ENCODE data around the gene PHF3. TPM values are rescaled to one million over a fixed set of nuclear protein-coding genes. Genes with fewer than 3 reads are reported as not detected.

The PHF3 gene, protein sequence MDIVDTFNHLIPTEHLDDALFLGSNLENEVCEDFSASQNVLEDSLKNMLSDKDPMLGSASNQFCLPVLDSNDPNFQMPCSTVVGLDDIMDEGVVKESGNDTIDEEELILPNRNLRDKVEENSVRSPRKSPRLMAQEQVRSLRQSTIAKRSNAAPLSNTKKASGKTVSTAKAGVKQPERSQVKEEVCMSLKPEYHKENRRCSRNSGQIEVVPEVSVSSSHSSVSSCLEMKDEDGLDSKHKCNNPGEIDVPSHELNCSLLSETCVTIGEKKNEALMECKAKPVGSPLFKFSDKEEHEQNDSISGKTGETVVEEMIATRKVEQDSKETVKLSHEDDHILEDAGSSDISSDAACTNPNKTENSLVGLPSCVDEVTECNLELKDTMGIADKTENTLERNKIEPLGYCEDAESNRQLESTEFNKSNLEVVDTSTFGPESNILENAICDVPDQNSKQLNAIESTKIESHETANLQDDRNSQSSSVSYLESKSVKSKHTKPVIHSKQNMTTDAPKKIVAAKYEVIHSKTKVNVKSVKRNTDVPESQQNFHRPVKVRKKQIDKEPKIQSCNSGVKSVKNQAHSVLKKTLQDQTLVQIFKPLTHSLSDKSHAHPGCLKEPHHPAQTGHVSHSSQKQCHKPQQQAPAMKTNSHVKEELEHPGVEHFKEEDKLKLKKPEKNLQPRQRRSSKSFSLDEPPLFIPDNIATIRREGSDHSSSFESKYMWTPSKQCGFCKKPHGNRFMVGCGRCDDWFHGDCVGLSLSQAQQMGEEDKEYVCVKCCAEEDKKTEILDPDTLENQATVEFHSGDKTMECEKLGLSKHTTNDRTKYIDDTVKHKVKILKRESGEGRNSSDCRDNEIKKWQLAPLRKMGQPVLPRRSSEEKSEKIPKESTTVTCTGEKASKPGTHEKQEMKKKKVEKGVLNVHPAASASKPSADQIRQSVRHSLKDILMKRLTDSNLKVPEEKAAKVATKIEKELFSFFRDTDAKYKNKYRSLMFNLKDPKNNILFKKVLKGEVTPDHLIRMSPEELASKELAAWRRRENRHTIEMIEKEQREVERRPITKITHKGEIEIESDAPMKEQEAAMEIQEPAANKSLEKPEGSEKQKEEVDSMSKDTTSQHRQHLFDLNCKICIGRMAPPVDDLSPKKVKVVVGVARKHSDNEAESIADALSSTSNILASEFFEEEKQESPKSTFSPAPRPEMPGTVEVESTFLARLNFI (N-terminal part only)
- 10 to 100 TPM; 41.0 to 44.8 TPM for total RNA-seq
- long read RNA-seq, donor 1, partial matches to known transcripts: 6 of 13 reads
- long read RNA-seq, donor 1, other reads (novel, unspliced or antisense): 7 of 13 reads
- long read RNA-seq, donor 2, partial matches to known transcripts: 33 of 38 reads
- long read RNA-seq, donor 2, other reads (novel, unspliced or antisense): 5 of 38 reads

DNA sequence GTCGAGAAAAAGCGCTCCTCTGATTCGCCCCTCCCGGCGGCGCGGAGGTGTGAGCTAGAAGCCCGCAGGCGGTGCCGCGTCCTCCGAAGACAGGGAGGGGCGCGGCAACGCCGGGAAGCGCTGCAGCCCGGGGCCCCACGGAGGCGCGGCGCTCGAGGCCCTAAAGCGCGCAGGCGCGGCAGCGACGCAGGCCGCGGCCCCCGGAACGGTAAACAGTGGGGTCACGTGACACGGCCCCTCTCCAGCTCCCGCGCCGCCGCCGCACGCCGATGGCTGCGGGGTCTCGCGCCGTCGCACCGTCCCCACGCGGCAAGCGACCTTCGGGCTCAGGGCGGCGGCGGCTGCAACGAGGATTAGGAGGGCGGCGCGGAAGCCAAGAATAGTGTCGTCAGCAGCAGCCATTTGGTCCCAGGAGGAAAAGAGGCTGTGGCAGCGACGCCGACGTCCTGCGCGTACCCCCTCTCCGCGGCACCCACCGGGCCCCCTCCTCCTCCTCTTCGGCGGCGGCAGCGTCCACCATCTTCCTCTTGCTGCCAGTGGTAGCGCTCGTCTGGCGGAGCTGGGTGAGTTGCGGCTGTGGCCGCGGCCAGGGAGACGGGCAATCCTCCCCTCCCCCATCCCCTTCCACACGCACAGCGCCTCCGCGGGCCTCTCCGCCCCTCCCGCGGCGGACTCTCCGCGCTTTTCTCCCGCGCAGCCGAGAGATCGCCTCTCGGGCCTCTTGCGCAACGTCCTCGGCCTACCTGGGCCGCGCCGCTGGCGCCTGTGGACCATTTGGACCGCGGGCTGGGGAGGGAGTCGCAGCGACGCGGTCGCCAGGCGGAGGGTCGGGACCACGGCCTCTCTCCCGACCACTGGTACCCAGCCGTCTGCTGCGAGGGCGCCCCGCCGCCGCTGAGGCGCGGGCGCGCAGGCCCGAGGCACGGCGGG is at the start of gene PHF3:
PHF3 (plus strand) TSS at position 215 of the 930 bp plus-strand sequence. CDS start 10,750 bp downstream, outside the sequence.
- intact Hi-C loops (cut with DNase I): loop anchor here in 1 of 2 donors (10.0 kb wide), 1 partner anchor 61 kb away; the partner anchor contains the start of genes LOC128125822 and PTP4A1
- DNase-seq (ENCODE audit: low spot score): peak; percentile 96

DNA sequence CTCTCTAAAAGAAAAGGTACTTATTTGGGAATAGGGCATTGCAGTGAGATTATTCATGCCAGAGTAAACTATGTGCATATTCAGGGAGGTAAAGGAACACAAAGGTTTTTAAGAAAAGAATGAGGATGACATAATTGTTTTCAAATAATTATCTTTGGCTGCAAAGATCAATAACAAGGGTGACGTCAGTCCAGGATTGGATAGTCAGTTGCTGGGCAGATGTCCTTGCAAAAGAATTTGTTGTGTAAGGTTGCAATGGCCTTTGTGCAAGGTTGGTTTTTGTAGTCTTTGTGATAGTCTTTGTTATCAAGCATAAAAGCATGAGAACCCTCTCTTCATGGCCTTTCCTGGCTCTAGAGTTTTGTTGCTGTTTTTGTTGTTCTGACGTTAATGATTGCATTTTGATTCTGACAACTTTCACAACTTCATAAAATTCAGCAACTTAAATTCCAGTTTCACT is 45.6 kb upstream of the PHF3 start:
- intact Hi-C loops (cut with DNase I): no loop called here
- DNase-seq (ENCODE audit: low spot score): no peak

DNA sequence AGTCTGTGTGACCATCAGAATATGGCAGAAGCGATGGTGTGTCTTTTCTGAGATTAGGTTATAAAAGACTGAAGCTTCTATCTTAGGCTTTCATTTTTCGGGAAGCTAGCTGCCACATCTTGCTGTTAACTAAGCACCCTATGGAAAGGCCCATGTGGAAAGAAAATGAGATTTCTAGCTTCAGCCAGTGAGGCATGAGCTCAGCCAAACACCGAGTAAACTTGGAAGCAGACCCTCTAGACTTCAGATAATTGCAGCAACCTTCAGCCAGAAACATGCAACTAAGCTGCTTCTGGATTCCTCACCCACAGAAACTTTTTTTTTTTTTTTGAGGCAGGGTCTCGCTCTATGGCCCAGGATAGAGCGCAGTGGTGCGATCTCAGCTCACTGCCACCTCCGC is 42.7 kb upstream of the PHF3 start:
- intact Hi-C loops (cut with DNase I): no loop called here
- no peak for DNase-seq (ENCODE audit: low spot score)

DNA sequence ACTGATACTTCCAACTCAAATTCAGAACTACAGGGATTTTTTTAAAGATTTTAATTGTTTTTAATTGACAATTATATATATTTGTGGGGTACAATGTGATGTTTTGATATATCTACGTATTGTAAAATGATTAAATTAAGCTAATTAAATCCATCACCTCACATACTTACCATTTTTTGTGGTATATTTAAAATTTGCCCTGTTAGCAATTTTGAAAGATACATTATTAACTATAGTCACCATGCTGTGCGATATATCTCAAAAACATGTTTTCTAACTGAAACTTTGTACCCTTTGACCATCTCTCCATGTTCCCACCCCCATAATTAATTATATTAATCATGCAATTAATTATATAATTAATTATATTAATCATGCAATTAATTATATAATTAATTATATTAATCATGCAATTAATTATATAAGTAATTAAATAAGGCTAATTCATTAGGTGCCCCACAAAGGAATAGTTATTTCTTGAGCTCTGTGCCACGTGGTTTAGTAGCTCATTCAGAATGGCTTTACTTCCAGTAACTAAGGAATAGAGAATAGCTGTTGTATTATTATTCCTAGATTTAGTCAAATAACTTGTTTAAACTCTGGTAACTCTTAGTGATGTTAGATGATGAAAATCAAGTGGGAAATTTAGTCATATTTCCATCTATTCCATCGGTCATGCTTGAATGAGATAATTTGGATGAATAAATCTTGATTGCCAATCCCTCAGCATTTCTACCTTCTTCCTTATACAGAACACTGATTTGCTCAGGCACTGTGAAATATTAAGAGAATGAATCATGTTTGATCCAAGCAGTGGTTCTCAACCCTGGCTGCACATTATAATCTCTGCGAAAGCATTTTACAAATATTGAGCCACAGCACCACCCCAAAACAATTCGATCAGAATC is 38.2 kb upstream of the PHF3 start:
- intact Hi-C loops (cut with DNase I): loop anchor here in 1 of 2 donors (5.0 kb wide), 1 partner anchor 165 kb away; no protein-coding TSS in a partner anchor
- no peak for DNase-seq (ENCODE audit: low spot score)

DNA sequence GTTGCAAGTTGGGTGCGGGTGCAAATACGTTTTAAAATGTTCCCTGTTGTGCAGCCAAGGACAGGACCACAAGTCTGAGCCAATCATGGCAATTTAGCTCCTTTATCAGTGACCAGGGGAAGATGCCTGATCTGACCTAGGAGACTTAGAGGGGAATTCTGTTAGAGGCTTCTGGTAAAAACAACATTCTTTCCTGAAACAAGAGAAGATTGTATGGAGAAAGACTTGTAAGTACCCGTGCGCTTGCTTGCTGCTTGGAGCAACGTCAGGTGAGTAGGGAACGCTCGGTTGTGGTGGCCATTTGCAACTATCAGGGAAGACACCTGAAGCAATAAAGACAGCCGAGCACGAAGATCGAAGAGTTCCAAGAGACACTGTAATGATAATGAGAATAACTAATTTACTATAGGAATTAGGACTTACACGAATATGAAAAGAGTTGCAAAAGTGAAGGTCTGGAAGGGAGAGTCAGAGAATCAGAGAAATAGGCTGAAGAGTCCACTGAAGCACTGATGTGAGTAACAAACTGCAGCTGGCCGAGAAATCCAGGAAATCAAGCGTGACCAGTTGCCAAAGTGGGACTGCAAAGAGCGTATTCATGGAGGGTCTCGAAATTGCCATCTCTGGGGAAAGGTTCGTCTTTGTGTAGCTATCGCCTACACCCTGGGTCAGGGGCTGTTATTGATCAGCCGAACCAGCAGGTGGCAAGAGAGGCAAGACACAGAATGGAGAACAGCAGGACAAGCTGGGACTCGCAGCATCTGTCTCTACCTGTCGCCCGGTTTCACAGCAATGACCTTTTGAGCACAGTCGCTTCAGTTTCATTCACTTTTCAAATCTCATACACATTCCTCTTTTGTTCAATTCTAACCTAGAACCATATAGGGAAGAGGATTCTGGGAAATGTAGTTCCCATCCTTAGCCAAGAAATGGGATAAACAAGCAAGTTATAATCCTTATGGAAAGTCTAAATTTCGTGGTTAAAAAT is 37.3 kb upstream of the PHF3 start:
- intact Hi-C loops (cut with DNase I): loop anchor here in 1 of 2 donors (5.0 kb wide), 1 partner anchor 164 kb away; no protein-coding TSS in a partner anchor
- DNase-seq (ENCODE audit: low spot score): peak; percentile 83

DNA sequence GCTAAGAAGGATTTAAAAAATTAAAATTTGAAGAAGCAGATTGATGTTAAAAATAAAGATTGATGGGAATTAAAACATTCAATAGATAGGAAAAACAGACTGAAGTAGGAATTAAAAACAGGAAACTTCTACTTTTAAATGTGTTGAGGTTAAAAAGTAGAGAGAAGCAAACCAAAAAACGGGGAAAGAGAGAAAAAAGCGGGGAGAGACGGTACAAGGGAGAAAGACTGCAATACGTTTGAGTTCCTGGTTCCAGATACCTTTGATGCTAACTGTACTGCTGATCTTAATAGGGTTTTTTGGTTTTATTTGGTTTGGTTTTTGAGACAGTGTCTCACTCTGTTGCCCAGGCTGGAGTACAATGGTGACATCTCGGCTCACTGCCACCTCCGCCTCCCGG is 36.4 kb upstream of the PHF3 start:
- intact Hi-C loops (cut with DNase I): loop anchor here in 1 of 2 donors (5.0 kb wide), 1 partner anchor 163 kb away; no protein-coding TSS in a partner anchor
- DNase-seq (ENCODE audit: low spot score): no peak

DNA sequence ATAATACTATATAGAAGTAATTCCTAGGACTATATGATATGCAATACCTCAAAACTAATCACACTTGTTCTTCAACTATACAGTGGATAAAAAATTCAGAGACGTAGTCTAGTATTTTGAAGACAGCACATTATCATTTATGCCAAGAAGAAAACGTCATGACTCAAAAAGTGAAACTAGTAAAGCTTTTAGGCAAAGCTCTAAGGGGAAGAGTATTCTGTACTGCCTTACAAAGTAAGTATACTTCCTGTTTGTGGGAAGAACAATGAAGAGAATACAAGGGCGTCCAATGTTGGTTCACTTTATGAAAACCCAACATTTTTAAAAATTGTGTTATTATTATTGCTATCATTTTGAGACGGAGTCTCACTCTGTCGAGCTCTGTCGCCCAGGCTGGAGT is 35.5 kb upstream of the PHF3 start:
- intact Hi-C loops (cut with DNase I): loop anchor here in 1 of 2 donors (5.0 kb wide), 1 partner anchor 162 kb away; no protein-coding TSS in a partner anchor
- DNase-seq (ENCODE audit: low spot score): no peak

DNA sequence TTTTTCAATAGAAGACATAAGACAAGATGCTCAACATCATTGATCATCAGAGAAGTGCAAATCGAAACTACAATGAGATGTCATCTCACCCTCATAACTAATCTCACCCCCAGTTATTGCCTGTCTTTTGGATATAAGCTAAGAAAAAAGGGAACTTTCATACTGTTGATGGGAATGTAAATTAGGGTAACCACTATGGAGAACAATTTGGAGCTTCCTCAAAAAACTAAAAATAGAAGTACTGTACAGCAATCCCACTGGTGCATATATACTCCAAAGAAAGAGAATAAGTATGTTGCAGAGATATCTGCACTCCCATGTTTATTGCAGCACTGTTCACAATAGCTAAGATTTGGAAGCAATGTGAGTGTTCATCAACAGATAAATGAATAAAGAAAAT is 26.4 kb upstream of the PHF3 start:
- DNase-seq (ENCODE audit: low spot score): no peak
- intact Hi-C loops (cut with DNase I): no loop called here

DNA sequence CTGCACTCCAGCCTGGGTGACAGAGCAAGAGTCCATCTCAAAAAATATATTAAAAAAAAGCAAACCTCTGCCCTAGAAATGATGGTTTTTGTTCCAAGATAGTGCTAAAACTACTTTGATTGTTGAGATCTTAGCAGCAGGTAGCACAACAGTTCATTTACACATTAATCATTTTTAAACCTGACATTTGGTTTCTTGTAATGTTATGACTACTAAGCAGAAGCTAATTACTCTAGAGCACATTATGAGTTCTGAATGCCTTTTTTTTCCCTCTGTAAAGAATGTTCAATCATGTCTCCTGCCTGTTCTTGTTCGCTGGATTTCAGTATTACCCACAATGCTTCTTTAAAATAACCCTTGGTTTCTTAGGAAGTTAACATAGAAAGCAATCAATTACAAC is 24.7 kb upstream of the PHF3 start:
- no peak for DNase-seq (ENCODE audit: low spot score)
- intact Hi-C loops (cut with DNase I): no loop called here

DNA sequence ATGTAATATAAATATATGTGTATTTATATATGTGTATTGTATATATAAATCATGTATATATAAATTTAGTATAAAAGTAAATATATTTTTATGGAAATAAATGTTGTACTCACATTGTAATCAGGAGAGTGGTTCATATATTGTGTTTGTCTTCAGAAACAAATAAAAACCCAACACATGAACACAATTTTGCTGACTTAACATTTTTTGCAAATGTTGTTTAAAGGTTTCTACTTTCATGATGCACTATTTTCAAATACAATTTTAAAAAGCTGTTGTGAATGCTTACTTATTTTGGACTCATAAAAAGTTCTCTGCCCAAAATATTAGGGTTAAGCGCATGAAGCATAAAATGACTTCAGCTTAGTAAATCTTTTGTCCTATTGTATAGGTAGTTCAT is 24.0 kb upstream of the PHF3 start:
- intact Hi-C loops (cut with DNase I): no loop called here
- no peak for DNase-seq (ENCODE audit: low spot score)

DNA sequence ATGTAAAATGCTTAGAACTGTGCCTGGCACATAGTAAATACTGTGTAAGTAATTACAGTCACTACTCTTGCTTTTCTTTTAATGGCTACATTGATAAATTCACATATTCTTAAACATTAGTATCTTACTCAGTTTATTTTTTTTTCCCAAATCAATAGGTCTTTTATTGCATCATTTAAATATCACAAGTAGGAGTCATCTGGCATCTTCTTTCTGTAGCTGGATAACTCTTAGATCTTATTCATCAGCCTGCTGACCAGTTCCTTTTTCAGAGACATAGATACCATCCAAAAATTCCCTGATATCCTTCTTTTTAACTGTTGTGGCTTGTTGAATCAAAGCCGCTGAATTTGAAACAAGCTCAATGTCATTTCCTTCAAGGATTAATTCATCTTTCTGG is 20.0 kb upstream of the PHF3 start:
- intact Hi-C loops (cut with DNase I): no loop called here

DNA sequence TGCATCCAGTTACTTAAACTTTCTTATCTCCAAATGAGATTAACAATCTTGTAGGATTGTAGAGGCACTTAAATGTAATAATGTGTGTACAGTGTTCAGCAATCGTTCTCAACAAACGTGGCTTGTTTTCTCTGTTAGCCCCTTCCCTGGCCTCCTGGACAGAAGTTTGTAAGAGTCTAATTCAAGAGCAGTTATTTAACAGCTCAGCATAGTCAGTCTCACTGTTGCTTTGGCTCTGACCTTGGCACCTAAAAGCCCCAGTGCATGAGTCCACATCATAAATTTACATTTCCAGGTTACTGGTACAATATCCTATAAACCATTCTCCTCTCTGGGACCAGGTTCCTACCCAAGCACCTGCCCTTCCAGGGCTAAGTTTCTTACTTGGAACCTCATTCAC is 11.5 kb upstream of the PHF3 start:
- intact Hi-C loops (cut with DNase I): no loop called here
- no peak for DNase-seq (ENCODE audit: low spot score)

More for the DNA sequence above, 20.0 kb upstream of the PHF3 start:
- DNase-seq (ENCODE audit: low spot score): no peak

DNA sequence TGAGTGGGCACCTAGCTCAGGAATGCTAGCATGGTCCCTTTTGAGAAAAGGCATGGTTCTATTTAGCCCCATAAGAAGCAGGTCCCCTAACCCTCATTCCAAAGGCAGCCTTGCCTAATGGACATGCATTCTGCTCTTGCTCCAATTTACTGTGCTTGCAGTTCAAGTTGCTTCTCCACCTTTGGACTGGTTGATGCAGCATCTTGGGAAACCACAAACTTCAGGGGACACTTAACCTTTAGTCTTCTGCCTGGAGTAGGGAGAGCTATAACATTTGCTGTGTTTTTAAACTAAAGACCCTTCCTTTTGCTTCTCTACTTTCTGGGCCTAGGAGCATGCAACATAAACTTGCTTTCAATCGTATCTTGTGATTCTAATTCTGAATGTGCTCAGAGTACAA is 5.1 kb upstream of the PHF3 start:
- DNase-seq (ENCODE audit: low spot score): no peak
- intact Hi-C loops (cut with DNase I): loop anchor here in 1 of 2 donors (10.0 kb wide), 1 partner anchor 56 kb away; the partner anchor contains the start of genes LOC128125822 and PTP4A1

DNA sequence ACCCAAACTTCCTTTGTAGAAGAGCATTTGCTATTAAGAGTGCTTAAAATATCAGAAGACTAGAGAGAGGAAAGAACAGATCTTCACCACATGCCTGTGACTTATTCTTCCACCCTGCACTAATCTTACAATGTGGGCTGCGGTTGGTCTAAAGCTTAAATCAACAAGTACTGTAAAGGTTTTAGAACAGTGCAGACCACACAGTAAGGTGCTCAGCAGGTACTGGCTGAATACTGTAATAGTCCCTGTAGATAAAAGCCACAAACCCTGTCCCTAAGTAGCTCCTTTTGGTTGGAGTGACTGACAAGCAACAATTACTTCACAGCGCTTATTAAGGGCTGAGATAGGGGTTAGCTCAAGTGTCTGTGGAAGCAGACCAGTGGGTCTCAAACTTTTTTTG is 972 bp upstream of the PHF3 start:
- no peak for DNase-seq (ENCODE audit: low spot score)
- intact Hi-C loops (cut with DNase I): loop anchor here in 1 of 2 donors (10.0 kb wide), 1 partner anchor 60 kb away; the partner anchor contains the start of genes LOC128125822 and PTP4A1

DNA sequence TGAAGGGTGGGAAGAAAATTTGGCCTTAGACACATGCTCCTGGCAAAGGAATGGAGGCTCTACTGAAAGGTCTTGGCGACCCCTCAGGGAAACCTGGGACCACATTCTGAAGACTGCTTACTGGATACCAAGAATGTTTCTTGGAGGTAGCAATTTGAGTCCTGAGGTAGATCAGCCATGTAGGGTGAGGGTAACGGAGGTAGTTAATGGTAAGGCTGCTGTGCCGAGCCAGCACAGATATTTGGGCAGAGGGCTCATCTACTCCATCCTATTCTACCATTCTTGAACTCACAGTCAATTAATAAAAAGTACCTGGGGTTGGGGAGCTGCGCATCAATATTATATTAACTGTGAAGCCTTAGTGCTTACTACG is 401 bp upstream of the PHF3 start:
- no peak for DNase-seq (ENCODE audit: low spot score)
- intact Hi-C loops (cut with DNase I): loop anchor here in 1 of 2 donors (10.0 kb wide), 1 partner anchor 60 kb away; the partner anchor contains the start of genes LOC128125822 and PTP4A1

All from posterior vena cava (tissue), 2 donors.